ENCODE data around the gene FSTL4. TPM values are rescaled to one million over a fixed set of nuclear protein-coding genes. Genes with fewer than 3 reads are reported as not detected.

Gene FSTL4
- polyA plus RNA-seq, 1 donor (not counting 4 experiments of a cell fraction or from before 2014, with no cell fraction given): 1.7 TPM

DNA sequence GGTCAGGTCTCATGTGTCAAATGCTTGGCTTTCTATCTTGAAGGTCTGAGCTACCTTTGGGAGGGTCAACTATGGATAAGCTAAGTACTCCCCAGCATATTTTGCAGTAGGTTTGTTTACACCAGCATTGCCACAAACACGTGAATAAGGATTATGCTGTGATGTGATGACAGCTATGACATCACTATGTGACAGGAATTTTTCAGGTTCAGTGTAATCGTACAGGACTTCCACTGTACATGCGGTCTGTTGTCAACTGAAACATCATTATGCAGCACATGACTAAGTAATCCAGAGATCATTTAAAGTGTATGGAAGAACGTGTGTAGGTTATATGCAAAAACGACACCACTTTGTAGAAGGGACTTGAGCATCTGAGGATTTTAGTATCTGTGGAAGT is 104.0 kb downstream of the FSTL4 start:
- no peak for TF ChIP-seq EZH2 (IDR thresholded peaks at IDR 0.05; ENCODE audit: low read length)
- TF ChIP-seq, protein P1, sequence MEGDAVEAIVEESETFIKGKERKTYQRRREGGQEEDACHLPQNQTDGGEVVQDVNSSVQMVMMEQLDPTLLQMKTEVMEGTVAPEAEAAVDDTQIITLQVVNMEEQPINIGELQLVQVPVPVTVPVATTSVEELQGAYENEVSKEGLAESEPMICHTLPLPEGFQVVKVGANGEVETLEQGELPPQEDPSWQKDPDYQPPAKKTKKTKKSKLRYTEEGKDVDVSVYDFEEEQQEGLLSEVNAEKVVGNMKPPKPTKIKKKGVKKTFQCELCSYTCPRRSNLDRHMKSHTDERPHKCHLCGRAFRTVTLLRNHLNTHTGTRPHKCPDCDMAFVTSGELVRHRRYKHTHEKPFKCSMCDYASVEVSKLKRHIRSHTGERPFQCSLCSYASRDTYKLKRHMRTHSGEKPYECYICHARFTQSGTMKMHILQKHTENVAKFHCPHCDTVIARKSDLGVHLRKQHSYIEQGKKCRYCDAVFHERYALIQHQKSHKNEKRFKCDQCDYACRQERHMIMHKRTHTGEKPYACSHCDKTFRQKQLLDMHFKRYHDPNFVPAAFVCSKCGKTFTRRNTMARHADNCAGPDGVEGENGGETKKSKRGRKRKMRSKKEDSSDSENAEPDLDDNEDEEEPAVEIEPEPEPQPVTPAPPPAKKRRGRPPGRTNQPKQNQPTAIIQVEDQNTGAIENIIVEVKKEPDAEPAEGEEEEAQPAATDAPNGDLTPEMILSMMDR (optimal IDR thresholded peaks at IDR 0.05 in 1 of 3, IDR thresholded peaks at IDR 0.05 in 1 of 3, conservative IDR thresholded peaks at IDR 0.05 in 1 of 3; ENCODE audit: extremely low read depth in 1 of 3, insufficient read depth in 2 of 3, low read length in 3 of 3): no peak
- no peak for FAIRE-seq
- H3K27ac ChIP-seq (ENCODE audit: control insufficient read depth, insufficient read depth, low read length): no peak overlapping the region

DNA sequence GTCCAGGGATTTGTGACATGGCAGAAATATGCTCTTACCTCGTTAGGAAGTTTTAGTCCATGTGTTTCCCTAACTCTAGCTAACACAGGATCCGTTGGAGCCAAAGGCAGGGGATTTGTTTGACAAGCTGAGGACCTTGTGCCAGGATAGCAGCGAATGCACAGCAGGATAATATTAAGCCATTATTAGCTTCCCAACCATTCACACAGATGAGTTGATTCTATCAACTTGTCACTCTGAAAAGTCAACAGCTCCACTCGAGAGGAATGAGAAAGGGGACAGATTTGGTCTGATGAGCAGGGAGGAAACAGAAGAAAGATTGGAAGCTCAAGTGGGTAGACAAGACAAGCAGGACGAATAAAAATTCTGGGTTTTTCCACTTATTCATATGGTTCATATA is 106.2 kb downstream of the FSTL4 start:
- H3K4me3 ChIP-seq (ENCODE audit: control insufficient read depth in 2 of 3, extremely low read depth in 1 of 3, insufficient read depth in 2 of 3, low read depth in 1 of 3, low read length in 3 of 3): no peak overlapping the region
- H3K36me3 ChIP-seq (ENCODE audit: control insufficient read depth in 2 of 2, extremely low read depth in 1 of 2, insufficient read depth in 2 of 2, low read length in 2 of 2): no peaks in the 10 kb centered on the region
- FAIRE-seq (no peak), DNase-seq (ENCODE audit: low read depth, low spot score) (no peak)
- no peaks in the 10 kb centered on the region for H3K4me1 ChIP-seq (ENCODE audit: control insufficient read depth, extremely low read depth, insufficient read depth, low read length)
- peaks cover 6% of the 10 kb centered on the region for H3K27me3 ChIP-seq (ENCODE audit: control insufficient read depth, extremely low read depth, insufficient read depth, low read length)
- H3K9me3 ChIP-seq (ENCODE audit: control insufficient read depth, low read depth, low read length): no peaks in the 10 kb centered on the region
- H3K9me1 ChIP-seq (ENCODE audit: control insufficient read depth, extremely low read depth, insufficient read depth, low read length): no peaks in the 10 kb centered on the region
- no peak overlapping the region for H3K4me2 ChIP-seq (ENCODE audit: control insufficient read depth, extremely low read depth, insufficient read depth, low read depth, low read length)
- H3K79me2 ChIP-seq (ENCODE audit: control insufficient read depth, insufficient read depth, low read length): no peaks in the 10 kb centered on the region
- no peak overlapping the region for H3K9ac ChIP-seq (ENCODE audit: control insufficient read depth, extremely low read depth, insufficient read depth, low read length)
- dilution Hi-C loops (cut with MboI; ENCODE audit: extremely low pct_ligation_motif_present, low sequenced_read_pairs): no loop called here
- no peak for TF ChIP-seq EZH2 (IDR thresholded peaks at IDR 0.05; ENCODE audit: low read length)
- TF ChIP-seq, protein P1 (optimal IDR thresholded peaks at IDR 0.05 in 1 of 3, IDR thresholded peaks at IDR 0.05 in 1 of 3, conservative IDR thresholded peaks at IDR 0.05 in 1 of 3; ENCODE audit: extremely low read depth in 1 of 3, insufficient read depth in 2 of 3, low read length in 3 of 3): no peak
- H3K27ac ChIP-seq (ENCODE audit: control insufficient read depth, insufficient read depth, low read length): no peak overlapping the region
- H2AFZ ChIP-seq (ENCODE audit: control insufficient read depth, low read length): no peak overlapping the region
- H4K20me1 ChIP-seq (ENCODE audit: control insufficient read depth, extremely low read depth, insufficient read depth, low read length): no peaks in the 10 kb centered on the region

More for the DNA sequence above, 104.0 kb downstream of the FSTL4 start:
- no peak overlapping the region for H3K4me2 ChIP-seq (ENCODE audit: control insufficient read depth, extremely low read depth, insufficient read depth, low read depth, low read length)
- no peaks in the 10 kb centered on the region for H4K20me1 ChIP-seq (ENCODE audit: control insufficient read depth, extremely low read depth, insufficient read depth, low read length)
- H3K36me3 ChIP-seq (ENCODE audit: control insufficient read depth in 2 of 2, extremely low read depth in 1 of 2, insufficient read depth in 2 of 2, low read length in 2 of 2): no peaks in the 10 kb centered on the region
- H3K79me2 ChIP-seq (ENCODE audit: control insufficient read depth, insufficient read depth, low read length): no peaks in the 10 kb centered on the region
- no peak overlapping the region for H2AFZ ChIP-seq (ENCODE audit: control insufficient read depth, low read length)
- H3K9ac ChIP-seq (ENCODE audit: control insufficient read depth, extremely low read depth, insufficient read depth, low read length): no peak overlapping the region
- H3K4me3 ChIP-seq (ENCODE audit: control insufficient read depth in 2 of 3, extremely low read depth in 1 of 3, insufficient read depth in 2 of 3, low read depth in 1 of 3, low read length in 3 of 3): no peak overlapping the region
- H3K27me3 ChIP-seq (ENCODE audit: control insufficient read depth, extremely low read depth, insufficient read depth, low read length): peaks cover 11% of the 10 kb centered on the region
- no peaks in the 10 kb centered on the region for H3K9me1 ChIP-seq (ENCODE audit: control insufficient read depth, extremely low read depth, insufficient read depth, low read length)
- dilution Hi-C loops (cut with MboI; ENCODE audit: extremely low pct_ligation_motif_present, low sequenced_read_pairs): no loop called here
- H3K4me1 ChIP-seq (ENCODE audit: control insufficient read depth, extremely low read depth, insufficient read depth, low read length): no peaks in the 10 kb centered on the region
- DNase-seq (ENCODE audit: low read depth, low spot score): no peak
- no peaks in the 10 kb centered on the region for H3K9me3 ChIP-seq (ENCODE audit: control insufficient read depth, low read depth, low read length)

Measured in keratinocyte (primary cell).